GM21515 (cell line): ENCODE measurements around the gene CYB5B.

Experiments used
- ATAC-seq: cut with Tn5 transposase; IDR thresholded peaks from one replicate; pipeline ENCODE4 v1.9.1; 2021; ENCODE audit not compliant: unreplicated experiment

The CYB5B gene

GRCh38 chr16:69482410-69482991, 58.1 kb downstream of the CYB5B start:
- ATAC-seq = no peak

- no peak for ATAC-seq
These were observed 59.2 kb downstream of the CYB5B start for GRCh38 chr16:69483611-69484010.

GRCh38 chr16:69485361-69485760, 60.9 kb downstream of the CYB5B start:
- no peak for ATAC-seq

DNA sequence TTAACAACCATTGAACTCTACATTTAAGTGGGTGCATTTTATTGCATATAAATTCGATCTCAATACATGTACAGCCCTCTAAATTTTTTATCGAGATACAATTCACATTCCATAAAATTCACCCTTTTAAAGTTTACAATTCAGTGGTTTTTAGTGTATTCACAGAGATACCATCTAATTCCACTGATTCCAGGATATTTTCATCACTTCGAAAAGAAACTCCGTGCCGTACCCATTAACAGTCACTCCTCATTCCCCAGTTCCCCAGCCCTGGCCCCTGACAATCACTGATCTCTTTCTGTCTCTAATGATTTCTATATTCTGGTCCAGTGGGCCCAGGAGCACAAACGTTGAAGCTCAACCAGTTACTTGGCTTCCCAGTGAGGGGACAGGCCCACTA, 61.4 kb downstream of the CYB5B start:
- ATAC-seq = no peak

DNA sequence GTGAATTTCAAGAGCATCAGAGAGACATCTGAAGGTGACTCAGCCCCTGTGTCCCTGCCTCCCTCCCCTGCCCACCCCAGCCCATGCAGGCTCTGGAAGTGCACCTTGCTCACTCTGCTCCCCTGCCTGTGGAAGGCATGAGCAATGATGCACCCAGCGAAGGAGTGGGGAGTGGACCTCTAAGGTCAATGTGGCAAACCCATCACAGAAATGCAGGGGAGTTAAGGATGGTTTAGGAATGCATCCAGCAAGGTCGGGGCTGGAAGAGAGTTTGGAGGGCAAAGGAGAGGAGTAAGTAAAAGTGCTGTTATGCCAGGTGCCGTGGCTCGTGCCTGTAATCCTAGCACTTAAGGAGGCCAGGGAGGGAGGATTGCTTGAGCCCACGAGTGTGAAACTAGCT, 61.9 kb downstream of the CYB5B start:
- no peak for ATAC-seq

GRCh38 chr16:69486724-69487123, 62.3 kb downstream of the CYB5B start:
- no peak for ATAC-seq

DNA sequence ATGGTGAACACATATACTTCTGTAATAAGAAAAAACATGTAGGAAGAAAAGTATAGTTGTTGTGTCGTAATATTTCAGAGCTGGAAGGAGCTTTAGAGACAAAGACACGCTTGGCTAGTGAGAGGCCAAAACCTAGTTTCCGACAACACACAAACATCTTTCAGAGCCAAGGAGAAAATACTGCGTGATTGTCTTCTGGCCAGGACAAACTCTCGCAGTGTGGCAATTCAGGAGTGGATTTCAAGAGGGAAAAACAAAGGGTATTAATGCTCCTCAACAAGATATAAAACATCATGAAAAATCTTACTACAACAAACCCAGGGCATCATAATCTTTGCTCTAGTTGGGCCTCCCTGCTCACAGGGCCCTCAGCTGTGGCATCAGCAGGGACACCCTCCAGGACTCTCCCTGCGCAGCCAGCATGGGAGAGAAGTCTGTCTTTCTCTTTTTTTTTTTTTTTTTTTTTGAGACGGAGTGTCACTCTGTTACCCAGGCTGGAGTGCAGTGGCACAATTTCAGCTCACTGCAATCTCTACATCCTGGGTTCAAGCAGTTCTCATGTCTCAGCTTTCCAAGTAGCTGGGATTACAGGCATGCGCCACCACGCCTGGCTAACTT, 66.4 kb downstream of the CYB5B start:
- ATAC-seq = no peak

- ATAC-seq = no peak
These were observed 70.6 kb downstream of the CYB5B start for GRCh38 chr16:69494991-69495392.

DNA sequence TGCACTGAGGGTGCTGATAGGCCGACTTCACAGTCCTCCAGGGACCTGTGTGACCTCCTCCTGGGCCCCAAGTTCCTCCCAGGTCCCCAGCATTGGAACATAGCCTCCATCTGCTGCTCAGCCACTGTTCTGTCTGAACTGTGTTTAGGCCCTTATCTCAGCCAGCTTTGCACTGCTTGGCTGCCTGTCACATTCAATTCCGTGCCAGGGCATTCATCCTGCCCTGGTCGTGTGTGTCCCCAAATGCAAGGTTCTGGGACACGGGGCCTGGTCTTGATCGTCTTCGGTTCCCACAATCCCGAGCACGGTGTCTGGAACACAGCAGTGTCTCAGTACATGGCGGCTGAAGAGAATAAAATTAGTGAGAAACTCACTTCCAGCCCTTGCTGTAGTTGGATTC, 71.4 kb downstream of the CYB5B start:
- ATAC-seq = no peak

DNA sequence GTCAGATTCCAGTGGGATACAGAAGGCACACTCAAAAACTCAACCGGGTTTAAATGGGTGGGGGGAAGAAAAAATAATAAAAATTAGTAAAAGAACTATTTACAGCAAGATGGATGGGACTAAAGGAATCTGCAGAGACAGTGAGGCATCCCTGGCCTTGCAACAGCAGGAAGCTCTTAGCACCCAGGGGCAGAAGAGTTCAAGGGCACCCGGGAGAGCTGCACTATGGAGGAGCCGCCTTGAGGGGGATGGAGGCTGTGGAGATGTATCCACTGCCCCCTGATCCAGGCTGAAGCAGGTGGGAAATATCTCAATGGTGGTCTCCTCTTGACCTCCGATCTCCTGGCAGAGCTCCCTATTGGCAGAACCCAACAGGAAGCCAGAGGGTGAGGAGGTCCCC, 72.0 kb downstream of the CYB5B start:
- no peak for ATAC-seq

DNA sequence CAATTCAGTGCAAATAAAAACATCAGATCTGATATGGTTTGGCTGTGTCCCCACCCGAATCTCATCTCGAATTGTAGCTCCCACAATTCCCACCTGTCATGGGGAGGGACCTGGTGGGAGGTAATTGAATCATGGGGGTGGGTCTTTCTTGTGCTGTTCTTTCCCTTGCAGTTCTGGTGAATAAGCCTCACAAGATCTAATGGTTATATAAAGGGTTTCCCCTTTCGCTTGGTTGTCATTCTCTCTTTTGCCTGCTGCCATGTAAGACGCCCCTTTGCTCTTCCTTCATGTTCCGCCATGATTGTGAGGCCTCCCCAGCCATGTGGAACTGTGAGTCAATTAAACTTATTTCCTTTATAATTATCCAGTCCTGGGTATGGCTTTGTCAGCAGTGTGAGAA, 72.5 kb downstream of the CYB5B start:
- no peak for ATAC-seq

DNA sequence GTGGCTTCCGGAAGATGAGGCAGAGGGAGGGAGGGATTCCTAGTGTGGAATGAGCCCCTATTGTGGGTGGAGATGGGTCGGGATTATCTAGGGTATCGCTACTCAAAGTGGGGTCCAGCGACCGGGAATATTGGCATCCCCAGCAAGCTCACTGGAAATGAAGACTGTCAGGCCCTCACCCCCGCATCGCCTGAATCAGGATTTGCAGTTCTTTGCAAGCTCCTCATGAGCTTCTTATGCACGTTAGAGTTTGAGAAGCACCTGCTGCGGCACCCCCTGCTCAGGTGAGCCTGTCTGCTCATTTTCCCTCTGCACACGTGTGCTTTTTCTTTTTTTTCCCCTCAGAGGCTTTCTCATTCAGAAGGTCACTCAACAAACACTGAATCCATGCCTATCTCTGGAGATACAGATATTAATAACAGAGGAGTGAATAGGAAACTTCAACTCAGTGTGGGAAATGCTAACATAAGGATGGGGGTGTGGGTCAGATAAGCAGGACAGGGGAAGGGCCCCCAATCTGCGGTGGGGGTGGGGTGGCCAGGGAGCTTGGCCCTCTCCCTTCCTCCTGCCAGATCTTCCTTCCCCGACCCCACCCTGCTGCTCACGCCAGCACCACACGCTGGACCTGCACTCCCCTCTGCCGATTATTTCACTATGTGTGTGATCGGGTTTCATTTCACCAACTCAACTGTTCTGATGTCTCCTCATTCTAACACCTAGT, 73.6 kb downstream of the CYB5B start:
- no peak for ATAC-seq

DNA sequence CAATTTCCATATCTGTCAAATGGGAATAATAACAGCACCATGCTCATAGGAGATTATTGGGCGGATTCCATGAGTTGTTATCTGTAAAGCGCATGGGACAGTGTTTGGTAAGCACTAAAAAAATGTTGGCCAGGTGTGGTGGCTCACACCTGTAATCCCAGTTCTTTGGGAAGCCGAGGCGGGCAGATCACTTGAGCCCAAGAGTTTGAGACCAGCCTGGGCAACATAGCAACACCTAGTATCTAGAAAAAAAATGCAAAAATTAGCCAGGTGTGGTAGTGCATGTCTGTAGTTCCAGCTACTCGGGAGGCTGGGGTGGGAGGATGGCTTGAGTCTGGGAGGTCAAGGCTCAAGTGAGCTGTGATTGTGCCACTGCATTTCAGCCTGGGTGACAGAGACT, 74.5 kb downstream of the CYB5B start:
- no peak for ATAC-seq

DNA sequence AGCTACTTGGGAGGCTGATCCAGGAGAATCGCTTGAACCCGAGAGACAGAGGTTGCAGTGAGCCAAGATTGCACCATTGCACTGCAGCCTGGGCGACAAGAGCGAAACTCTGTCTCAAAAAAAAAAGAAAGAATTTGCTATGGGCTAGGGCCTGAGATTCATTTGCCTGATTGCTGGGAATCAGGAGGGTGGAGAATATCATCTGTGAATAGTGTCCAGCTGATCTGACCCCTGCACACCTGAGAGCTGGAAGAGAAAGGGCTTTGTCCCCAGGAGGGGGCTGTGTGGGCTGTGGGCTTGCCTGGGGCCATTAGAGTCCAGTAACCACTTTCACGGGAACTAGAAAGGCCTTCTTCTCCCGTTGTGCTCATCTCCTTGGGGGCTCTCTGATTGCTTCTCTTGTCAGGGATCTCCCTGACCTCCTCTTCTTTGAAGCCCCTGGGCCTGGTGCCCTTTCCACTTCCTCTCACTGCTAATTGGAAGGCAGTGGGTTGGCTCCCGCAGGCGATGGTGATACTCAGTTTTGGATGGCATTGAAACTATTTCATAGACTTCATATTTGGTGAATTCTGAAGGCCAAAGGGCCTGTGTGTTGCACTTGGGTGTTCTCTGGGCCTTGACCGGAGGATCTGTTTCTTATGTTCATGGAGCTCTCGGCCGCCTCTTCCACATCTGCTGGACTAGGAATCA, 75.3 kb downstream of the CYB5B start:
- no peak for ATAC-seq

GRCh38 chr16:69500496-69500895, 76.1 kb downstream of the CYB5B start:
- no peak for ATAC-seq

DNA sequence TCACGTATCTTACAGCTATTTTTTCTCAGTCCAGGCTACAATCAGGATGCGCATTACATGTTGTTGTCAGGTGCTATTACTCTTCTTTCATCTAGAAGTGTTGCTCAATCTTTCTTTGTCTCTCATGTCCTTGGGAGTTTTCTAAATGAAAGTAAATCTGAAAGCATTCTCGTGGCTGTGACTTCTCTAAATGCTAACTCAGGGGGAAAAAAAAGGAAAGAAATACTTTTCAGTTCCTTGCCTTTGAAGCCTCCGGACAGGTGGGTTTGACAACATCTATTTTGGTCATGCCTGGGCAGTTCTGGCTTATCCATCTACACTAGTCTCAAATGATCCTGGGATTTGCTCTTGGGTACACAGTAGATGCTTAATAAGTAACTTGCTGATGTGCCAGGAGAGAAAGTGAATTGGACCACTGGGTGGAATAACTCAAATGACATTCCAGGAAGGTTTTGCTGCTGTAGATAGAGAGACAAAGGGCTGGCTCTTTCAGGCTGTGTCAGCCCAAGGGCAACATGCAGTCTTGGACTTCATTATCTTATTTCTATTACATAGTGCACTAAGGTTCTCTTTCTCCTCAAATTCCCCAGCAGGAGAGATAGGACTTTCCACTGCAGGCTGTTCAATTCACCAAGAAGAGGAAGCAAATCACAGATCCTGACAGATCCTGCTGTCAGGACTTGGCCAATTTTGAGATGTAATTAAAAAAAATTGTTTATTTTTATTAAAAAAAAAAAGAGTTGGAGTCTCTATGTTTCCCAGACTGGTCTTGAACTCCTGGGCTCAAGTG, 77.7 kb downstream of the CYB5B start:
- ATAC-seq = no peak

DNA sequence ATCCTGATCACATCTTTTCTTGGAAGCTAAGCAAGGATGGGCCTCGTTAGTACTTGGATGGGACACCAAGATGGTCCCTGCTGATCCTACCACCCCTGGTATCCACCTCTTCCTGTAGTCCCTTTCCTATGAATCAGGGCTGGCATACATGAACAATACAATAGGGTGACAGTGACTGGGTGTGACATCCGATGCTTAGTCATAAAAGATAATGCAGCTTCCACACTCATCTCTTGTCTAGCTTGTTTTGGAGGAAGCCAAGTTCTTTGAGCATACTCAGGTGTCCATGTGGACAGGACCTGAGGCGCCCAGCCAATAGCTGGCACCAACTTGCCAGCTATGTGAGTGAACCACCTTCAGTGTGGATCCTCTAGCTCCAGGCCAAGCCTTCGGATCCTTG, 78.8 kb downstream of the CYB5B start:
- ATAC-seq = no peak

GRCh38 chr16:69508033-69508755, 83.8 kb downstream of the CYB5B start:
- no peak for ATAC-seq

GRCh38 chr16:69509125-69509524, 84.7 kb downstream of the CYB5B start:
- no peak for ATAC-seq

DNA sequence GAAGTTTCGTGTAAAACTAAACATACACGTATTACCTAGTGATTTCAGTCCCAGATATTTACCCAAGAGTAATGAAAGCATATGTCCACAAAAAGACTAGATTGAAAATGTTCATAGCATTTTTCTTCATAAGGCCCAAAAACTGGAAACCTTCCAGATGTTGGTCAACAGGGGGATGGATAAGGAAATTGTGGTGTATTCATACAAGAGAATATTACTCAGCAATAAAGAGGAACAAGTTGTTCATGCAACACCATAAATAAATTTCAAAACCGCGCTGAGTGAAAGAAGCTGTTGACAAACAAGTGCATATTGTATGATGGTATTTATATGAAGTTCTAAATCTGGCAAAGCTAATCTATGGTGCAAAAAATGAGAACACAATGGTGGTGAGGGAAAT, 87.2 kb downstream of the CYB5B start:
- ATAC-seq = no peak
